ENCODE results near the gene SLC23A1. TPM values are rescaled to one million over a fixed set of nuclear protein-coding genes. Genes with fewer than 3 reads are reported as not detected.

Gene SLC23A1
- total and polyA plus RNA-seq, 2 of the 13 experiments (the other 11 are each of a cell fraction or from before 2014, with no cell fraction given): 6.0 to 6.6 TPM

DNA sequence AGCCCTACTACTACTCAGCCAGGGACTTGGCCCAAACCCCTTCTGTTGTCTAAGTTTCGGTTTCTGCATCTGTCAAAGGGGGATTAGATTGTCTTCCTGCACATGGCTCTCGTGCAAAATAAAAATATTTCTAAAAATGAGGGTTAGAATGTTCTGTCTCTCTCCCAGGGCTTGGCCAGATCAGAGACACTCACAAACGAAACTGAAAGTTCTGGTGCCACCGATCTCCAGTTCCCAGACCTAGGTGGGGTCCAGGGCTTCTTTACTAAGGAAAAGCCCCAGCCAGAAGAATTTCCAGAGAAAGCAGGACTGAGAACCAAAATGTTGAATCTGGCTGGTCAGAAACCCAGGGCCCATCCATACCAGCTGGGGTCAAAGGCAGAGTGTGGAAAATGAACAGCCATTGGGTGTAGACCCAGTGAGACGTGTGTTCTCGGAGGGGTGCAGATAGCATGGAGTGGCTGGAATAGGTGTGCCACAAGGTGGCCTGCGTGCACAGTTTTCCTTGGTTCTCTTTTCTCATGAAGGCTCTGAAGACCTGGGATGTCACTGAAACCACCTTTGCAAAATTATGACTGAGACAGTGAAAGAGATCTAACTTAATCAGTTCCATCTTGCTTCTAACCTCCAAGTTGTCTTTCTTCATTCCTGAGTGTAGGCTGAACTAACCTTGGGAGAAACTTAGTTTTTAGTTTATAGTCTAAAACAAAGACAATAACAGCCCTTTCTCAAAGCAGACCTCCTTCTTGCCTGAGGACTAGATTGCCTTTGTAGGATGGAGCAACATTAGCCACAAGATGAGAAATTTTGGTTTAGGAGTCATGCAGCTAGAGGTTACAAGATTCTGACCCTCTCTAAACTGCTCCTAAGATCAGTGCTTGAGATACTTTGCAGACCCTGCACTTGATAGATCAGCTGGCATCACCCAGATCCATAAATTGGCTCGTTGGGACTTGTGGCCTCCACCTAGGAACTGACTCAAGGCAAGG, 2.3 kb upstream of the SLC23A1 start (continued):
- TF ChIP-seq, protein P1, sequence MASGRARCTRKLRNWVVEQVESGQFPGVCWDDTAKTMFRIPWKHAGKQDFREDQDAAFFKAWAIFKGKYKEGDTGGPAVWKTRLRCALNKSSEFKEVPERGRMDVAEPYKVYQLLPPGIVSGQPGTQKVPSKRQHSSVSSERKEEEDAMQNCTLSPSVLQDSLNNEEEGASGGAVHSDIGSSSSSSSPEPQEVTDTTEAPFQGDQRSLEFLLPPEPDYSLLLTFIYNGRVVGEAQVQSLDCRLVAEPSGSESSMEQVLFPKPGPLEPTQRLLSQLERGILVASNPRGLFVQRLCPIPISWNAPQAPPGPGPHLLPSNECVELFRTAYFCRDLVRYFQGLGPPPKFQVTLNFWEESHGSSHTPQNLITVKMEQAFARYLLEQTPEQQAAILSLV (CRISPR knock-in tag; IDR thresholded peaks at IDR 0.05; ENCODE audit: borderline replicate concordance): no peak
- TF ChIP-seq TRIM24 (CRISPR knock-in tag; IDR thresholded peaks at IDR 0.05) (no peak), ZNF333 (CRISPR knock-in tag; IDR thresholded peaks at IDR 0.05; ENCODE audit: borderline replicate concordance) (no peak), SP1 (IDR thresholded peaks at IDR 0.05) (no peak), SP1 (CRISPR knock-in tag; IDR thresholded peaks at IDR 0.05) (no peak), GATAD1 (CRISPR knock-in tag; IDR thresholded peaks at IDR 0.05) (peak; percentile 63), TOE1 (CRISPR knock-in tag; IDR thresholded peaks at IDR 0.05) (no peak), ZNF331 (CRISPR knock-in tag; IDR thresholded peaks at IDR 0.05) (no peak), IKZF5 (CRISPR knock-in tag; IDR thresholded peaks at IDR 0.05) (peak; percentile 62), DBP (CRISPR knock-in tag; IDR thresholded peaks at IDR 0.05; ENCODE audit: not compliant biosample characterization) (no peak), HMGXB4 (CRISPR knock-in tag; IDR thresholded peaks at IDR 0.05; ENCODE audit: borderline replicate concordance in 1 of 2, low read depth in 1 of 2) (peak; percentile 56 to 83; a peak in 3 of 4 replicates), NFKBIZ (CRISPR knock-in tag; IDR thresholded peaks at IDR 0.05) (0 out of 2 replicates have a peak, but pooled peaks have one; percentile 47), MLXIP (CRISPR knock-in tag; IDR thresholded peaks at IDR 0.05; ENCODE audit: borderline replicate concordance) (no peak), KDM1A (CRISPR knock-in tag; IDR thresholded peaks at IDR 0.05) (no peak), ZNF709 (CRISPR knock-in tag; IDR thresholded peaks at IDR 0.05) (no peak), NCOA2 (CRISPR knock-in tag; IDR thresholded peaks at IDR 0.05) (peak; percentile 46; the same call in 1 of the 2 replicates)
- TF ChIP-seq, protein P2, sequence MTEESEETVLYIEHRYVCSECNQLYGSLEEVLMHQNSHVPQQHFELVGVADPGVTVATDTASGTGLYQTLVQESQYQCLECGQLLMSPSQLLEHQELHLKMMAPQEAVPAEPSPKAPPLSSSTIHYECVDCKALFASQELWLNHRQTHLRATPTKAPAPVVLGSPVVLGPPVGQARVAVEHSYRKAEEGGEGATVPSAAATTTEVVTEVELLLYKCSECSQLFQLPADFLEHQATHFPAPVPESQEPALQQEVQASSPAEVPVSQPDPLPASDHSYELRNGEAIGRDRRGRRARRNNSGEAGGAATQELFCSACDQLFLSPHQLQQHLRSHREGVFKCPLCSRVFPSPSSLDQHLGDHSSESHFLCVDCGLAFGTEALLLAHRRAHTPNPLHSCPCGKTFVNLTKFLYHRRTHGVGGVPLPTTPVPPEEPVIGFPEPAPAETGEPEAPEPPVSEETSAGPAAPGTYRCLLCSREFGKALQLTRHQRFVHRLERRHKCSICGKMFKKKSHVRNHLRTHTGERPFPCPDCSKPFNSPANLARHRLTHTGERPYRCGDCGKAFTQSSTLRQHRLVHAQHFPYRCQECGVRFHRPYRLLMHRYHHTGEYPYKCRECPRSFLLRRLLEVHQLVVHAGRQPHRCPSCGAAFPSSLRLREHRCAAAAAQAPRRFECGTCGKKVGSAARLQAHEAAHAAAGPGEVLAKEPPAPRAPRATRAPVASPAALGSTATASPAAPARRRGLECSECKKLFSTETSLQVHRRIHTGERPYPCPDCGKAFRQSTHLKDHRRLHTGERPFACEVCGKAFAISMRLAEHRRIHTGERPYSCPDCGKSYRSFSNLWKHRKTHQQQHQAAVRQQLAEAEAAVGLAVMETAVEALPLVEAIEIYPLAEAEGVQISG (CRISPR knock-in tag; IDR thresholded peaks at IDR 0.05): 0 out of 2 replicates have a peak, but pooled peaks have one; percentile 25

All from HepG2 (cell line).